Measurements from ENCODE around the gene SS18L1.
A peak's percentile ranks its signal among the peaks of the same experiment; 100 is the strongest.

Gene SS18L1

DNA sequence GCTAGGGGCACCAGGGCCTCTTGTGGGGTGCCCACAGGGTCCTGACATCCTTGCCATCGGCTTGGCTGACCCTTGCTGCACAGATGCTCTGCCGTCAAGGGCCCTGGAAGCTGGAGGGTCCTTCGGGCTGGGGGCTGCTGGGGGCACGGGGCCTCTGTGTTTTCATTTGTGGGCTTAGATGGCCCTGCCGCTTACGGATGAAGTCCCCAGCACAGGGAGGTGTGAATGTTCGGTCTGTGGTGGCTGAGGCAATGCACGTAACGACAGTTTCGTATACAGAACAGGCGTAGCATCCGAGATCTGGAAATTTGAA, 14.5 kb downstream of the SS18L1 start:
- DNase-seq = no peak

DNA sequence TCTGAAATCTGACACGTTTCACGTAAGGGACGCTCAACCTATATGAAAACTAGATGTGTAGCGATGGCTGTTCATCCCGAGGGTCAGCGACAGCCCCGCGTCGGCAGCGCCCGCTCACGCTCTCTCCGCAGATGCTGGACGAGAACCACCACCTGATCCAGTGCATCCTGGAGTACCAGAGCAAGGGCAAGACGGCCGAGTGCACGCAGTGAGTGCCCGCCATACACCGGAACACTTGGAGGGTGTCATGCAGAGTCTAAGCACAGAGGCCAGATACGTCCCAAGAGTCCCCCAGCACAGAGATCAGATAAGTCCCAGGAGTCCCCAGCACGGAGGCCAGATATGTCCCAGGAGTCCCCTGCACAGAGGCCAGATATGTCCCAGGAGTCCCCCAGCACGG, 15.0 kb downstream of the SS18L1 start:
- DNase-seq = no peak

DNA sequence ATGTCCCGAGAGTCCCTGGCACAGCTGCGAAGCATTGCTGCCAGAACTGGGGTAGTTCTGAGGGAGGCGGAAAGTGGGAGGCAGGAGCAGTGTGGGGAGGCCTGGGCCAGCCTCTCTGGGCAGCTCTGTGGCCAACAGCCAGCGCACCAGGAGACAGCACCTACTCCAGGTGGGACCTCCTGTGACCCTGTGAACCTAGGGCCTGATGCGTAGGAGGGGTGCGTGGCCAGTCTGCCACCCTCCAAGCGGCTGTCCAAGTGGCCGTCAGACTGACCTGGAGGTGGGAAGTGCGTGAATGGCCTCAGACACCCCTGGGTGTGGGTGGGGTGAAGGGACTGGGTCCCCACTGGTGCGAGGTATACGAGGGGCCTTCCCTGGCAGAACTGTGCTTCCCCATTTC, 15.5 kb downstream of the SS18L1 start:
- no peak for DNase-seq

DNA sequence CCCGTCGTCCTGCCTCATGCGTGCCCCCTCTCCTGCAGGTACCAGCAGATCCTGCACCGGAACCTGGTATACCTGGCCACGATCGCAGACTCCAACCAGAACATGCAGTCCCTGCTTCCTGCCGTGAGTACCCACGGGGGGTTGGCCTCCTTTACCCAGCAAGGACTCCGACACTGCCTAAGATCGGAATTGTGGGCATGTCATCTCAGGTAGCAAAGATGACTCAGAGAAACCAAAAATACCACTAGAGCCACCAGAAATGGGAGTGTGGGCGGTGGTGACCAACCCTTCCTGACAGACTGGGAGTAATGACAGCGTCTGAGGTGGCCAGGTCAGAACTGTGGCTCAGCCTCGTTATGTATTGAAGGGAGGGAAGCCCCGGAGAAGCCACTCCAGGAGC, 16.3 kb downstream of the SS18L1 start:
- DNase-seq = no peak

DNA sequence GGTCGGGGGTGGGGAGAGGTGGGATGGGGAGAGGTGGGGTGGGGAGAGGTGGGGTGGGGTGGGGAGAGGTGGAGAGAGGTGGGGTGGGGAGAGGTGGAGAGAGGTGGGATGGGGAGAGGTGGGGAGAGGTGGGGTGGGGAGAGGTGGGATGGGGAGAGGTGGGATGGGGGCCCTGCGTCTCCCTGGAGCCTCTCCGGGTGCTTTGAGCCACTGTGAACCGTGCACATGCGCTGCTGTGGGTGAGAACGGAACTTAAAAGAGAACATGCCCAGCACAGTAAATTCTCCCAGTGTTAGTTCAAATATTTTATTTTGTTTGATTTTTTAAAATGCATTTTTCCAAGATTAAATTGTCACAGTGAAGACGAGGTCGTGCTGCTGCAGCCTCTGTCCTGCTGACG, 16.7 kb downstream of the SS18L1 start:
- no peak for DNase-seq

DNA sequence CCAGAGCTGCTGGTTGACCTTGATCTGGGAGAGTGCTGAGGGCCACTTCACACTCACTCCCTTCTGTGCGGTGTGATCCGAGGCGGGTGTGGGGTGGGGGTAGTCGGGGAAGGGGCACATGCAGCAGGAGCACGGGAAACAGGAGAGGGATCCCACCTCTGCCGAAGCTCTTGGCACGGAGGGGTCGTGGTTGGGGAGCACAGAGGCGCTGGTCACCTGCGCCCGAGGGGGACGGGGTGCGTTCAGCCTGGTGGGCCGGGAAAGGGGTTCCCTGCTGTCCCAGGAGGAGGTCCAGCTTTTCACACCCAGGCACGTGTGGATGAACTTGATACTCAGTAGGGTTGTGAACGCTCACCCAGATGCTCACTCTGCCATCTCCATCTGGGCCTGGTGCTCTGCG, 17.3 kb downstream of the SS18L1 start:
- DNase-seq = no peak

DNA sequence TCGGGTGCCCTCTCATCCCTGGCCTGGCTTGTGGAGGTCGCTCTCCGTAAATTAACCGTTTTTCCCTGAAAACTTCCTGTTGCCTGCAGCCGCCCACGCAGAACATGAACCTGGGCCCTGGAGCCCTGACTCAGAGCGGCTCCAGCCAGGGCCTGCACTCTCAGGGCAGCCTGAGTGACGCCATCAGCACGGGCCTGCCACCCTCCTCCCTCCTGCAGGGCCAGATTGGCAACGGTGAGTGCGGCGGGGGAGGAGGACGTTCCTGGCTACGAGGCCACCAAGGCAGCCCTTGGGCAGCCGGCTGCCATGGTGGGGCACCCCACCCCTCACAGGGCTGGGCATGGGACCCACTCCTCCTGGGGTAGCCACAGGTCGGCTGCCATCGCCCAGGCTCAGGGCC, 17.8 kb downstream of the SS18L1 start:
- DNase-seq = no peak

DNA sequence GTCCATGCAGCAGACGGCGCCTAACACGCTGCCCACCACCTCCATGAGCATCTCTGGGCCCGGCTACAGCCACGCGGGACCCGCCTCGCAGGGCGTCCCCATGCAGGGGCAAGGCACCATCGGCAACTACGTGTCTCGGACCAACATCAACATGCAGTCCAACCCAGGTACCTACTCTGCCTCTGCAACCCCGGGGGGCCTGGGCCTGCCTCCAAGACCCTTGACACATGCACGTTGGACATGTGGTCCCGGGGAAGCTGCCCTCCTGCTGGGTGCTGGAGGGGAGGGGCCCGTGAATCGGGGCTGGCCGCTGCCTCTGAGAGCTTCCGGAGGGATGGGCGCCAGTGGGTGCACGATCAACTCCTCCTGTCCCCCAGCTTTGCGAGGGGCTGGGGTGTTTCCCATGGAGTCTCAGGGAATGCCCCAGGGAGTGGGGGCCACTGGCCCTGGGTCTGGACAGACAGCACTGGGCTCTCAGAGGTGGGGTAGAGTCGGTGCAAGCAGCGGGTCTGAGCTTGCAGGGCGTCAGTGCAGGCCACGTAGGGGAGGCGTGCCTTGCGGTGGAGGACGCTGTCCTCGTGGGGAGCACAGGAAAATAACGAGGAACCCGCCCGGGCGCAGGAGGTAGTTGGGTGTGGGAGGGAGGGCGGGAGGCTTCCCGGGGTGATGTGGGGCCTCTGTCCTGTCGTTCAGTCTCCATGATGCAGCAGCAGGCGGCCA, 19.4 kb downstream of the SS18L1 start:
- no peak for DNase-seq

DNA sequence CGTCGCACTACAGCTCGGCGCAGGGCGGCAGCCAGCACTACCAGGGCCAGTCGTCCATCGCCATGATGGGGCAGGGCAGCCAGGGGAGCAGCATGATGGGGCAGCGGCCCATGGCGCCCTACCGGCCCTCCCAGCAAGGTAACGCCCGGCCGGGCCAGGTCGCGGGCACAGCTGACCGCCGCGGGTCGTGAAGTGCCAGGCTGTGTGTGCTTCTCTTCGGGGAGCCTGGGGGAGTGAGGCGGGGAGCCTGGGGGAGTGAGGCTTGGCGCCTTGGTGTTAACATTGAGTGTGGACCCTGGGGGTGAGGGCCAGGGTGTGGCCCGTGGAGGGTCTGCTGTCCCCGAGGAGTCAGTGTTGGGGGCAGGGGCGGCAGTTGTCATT, 19.9 kb downstream of the SS18L1 start:
- DNase-seq = no peak

DNA sequence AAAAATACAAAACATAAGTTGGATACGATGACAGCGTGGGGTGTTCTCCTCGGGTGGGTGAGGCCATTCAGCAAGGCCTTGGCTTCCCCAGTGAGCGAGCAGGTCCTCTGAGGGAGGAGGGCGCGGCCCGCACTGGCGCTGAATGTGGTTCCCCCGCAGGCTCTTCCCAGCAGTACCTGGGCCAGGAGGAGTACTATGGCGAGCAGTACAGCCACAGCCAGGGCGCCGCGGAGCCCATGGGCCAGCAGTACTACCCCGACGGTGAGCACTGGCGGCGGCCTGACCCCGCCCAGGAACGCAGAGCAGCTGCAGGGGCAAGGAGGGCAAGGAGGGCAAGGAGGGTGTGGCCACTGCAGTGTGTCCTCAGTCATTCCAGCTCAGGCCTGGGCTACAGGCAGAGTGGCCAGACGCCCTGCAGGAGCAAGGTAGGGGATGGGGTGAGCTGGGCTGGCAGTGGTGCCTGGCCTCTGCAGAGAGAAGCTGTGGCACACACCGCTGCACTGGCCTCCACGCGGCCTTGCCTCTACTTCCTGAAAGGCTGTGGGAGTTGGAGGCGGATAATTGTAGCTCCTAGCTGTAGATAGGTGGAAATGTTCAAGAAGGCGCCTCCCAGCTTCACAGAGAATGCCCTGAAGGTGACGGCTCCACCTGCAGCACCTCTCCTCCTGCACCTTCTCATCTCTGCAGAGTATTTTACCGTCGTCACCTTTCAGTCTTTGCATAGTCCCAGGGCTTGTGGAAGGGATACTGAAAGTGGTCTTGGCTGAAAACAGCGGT, 20.6 kb downstream of the SS18L1 start:
- DNase-seq = no peak

DNA sequence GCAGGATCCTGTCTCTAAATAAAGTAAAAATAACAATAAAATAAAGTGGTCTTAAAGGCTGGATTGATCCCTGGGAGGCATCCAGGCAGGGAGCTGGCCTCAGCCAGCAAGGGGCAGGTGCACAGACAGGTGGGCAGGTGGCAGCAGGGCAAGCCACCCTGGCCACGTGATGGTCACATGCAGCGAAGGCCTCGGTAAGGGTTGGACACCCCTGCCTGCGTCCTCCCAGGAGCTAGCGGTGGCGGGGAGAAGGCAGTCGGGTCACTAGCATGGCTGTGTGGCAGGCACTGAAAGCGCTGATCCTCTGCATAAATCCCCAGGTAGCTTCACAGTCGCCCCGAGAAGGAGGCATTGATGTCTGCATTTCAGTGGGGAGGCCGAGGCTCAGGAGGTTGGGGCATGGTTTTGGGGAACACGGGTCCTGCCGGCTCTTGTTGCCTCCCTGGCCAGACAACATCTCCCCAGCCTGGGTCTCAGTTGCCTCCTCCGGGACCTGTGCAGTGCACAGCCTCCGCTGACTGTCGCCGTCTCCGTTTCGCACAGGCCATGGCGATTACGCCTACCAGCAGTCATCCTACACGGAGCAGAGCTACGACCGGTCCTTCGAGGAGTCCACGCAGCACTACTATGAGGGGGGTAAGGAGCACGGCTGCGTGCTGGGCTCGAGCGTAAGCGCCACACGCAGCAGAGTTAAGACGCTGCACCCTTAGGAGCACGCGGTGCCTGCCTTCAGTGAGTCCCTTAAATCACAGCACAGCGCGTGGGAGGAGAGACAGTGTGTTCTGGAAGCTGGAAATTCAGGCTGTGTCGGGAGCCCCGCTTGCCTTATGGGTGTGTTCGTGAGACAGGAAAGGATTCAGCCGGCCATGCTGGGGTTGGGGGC, 21.6 kb downstream of the SS18L1 start:
- no peak for DNase-seq

DNA sequence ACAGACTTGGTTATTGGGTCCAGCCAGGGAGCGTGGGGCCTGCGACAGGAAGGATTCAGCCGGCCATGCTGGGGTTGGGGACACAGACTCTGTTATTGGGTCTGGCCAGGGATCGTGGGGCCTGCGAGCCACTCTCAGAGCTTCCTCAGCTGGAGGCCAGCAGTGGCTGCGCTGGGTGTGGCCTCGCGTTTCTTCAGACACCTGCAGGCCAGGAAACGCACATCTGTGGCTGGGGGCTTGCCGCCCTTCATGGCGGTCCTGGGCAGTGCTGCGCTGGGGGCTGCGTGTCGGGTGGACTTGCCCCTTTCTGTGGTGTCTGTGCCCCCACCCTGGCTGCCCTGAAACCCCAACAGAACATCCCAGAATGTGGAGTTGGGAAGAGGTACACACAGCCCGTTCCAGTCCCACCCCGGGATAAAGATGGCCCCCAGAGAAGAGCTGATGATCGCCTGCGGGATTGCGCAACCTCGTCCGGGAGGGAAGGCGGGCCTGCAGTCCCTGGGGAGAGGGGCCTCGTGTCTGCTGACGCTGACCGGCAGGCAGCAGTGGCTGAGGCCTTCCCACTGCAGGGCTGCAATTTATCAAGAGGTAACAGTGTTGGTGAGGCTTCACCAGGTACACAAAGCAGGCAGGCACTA, 22.3 kb downstream of the SS18L1 start:
- DNase-seq = no peak

DNA sequence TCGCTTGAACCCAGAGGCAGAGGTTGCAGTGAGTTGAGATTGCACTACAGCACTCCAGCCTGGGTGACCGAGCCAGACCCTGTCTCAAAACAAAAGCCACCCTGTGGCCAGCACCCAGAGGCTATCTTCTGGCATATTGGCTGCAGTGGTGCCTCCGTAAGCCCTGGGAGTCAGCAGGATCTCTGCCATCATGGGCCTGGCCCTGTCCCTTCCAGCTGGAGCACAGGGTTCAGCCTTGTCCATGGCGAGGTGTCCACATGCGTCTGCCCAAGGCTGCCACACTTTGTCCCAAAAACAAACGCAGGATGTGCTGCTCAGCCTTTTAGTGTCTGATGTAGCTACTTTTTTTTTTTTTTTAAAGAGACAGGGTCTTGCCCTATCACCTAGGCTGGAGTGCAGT, 23.9 kb downstream of the SS18L1 start:
- DNase-seq = no peak

DNA sequence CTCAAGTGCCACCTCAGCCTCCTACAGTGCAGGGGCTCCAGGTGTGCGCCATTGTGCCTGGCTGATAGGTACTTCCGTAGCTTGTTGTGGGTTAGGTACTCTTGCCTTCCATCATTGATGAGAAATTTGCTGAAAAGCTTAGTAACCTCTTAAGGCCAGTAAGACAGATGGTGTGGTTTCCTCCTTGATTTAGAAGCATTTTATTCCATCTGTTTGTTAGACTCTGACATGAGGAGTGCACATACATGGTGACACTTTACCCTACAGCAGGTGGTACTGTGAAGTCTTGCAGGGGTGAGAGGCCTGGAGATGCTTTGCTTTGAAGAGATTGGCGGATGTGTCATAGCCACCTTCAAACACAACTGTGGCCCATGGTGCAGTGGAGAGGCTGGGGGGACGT, 24.5 kb downstream of the SS18L1 start:
- peak; percentile 22 for DNase-seq

DNA sequence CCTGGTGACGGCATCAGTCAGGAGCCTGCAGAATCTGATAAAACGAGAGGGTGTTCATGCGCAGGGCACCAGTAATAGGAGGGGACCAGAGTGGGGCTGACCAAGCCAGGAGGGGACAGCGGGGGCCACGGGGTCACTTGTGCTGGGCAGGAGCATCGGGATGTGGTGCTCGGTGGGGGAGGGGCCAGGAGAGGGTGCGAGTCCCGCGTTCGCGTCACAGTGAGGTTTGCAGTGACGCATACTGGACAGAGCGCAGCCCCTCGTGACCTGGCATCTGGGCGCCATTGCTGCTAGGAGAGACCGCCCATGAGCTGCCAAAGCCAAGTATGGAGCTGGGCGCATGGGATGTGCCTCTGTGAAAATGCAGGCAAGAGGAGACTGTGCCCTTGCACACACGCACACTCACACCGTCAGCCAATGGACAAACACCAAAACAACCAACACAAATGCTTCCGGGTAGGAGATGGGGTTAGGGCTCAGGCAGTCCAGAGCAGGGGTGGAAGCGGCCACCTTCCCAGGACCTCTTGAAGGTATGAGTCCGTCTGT, 25.4 kb downstream of the SS18L1 start:
- DNase-seq = no peak

DNA sequence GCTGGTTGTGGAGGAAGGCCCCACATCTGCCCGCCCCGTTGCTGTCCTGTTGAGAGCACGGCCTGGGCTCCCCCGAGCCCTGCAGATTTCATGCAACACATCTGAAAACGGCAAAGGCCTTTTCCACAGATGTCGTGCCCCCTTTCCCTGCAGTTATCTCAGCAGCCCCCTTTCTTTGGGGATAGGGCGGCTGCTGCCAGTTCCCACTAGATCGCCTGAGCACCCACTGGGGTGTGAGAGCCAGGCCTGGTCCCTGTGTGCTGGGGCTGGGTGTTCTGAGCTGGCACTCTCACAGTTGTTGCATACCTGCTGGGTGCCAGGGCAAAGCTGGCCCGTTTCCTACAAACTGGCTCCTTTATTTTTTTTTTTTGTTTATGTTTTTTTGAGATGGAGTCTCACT, 27.0 kb downstream of the SS18L1 start:
- no peak for DNase-seq

DNA sequence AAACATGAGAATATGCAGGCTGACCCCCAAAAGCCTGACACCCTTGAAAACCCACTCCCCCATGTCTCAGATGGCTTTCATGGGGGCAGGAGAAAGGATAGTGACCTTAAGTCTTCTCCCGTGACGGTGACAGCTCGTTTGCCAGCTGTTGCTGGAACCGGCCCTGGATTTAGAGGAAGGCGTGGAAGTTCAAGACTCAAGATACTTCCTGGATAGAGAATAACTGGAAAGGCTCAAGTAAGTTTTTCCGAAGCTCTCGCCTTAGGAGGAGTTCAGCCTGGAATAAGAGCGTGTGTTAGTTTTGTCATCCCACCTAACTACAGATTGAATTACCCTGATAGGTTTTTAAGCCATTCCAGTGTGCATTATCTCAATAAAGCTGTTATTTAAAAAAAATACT, 27.7 kb downstream of the SS18L1 start:
- DNase-seq = no peak

DNA sequence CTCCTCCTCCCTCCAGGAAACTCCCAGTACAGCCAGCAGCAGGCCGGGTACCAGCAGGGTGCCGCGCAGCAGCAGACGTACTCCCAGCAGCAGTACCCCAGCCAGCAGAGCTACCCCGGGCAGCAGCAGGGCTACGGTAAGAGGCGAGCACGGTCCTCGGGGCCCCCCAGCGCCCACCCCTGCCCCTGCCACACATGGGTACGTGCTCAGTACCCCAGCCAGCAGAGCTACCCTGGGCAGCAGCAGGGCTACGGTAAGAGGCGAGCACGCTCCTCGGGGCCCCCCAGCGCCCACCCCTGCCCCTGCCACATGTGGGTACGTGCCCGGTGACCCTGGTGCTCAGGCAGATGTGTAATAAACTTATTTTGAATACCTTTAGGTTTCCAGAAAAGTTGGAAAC, 29.1 kb downstream of the SS18L1 start:
- DNase-seq = no peak

DNA sequence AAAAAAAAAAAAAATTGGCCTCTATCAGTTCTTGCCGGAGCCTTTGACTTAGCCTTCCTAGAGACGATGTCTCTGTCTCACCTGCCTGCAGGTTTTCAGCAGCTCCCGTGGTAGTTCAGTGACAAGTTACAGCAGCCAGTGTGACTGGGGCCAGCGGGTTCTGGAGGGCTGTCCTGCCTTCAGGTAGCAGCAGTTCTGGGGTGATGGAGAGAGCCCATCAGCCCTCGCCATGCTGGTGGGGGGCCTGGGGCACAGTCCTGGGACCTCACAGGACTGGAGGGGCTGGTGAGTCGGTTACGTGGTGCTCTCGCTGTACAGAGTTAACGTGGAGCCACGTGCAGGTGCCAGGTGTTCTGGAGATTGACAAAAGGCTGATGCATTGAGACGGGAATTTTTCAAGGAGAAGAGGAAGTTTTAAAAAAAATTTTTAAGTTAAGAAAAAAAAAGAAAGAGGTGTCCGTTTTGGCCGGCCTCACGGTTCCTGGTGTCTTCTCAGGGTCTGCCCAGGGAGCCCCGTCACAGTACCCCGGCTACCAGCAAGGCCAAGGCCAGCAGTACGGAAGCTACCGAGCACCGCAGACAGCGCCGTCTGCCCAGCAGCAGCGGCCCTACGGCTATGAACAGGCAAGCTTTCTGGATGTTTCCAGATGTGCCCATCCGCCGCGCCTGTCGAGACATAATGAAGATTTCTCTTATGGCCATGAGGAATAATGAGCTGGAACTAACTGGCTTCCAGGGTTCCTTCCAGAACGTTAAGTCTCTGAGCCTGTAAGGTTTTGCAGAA, 30.6 kb downstream of the SS18L1 start:
- no peak for DNase-seq

DNA sequence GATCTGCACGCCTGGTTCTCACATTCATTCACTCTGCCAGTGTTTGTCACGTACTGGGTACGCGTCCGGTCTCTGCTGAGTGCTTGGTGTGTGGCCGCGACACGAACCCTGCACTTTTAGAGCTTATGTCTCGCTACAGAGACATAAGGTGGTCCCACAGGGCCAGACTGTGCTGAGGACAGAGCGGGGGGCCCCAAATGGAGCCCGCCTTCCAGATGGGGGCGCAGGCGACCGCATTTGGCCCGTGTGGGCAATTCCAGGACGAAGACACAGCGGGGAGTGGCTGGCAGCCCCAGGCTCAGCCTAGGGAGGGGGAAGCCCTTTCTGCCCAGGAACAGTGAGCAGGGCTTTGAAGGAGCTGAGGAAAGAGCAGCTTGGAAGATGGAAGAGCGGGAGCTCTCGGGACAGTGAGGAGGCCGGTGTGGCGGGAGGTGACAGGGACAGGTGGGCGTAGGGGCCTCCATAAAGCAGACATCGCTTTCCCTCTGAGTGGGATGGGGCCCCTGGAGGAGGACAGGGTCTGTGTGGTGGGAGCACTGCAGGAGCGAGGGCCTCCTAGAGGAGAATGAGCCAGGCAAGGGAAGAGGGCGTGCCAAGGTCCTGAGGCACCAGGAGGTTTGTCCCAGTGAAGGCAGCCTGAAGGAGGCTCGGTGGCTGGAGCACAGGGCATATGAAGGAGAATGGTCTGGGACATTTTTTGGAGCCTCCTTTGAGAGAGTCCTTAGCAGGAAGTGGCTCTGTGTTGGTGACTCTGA, 31.5 kb downstream of the SS18L1 start:
- DNase-seq = no peak

DNA sequence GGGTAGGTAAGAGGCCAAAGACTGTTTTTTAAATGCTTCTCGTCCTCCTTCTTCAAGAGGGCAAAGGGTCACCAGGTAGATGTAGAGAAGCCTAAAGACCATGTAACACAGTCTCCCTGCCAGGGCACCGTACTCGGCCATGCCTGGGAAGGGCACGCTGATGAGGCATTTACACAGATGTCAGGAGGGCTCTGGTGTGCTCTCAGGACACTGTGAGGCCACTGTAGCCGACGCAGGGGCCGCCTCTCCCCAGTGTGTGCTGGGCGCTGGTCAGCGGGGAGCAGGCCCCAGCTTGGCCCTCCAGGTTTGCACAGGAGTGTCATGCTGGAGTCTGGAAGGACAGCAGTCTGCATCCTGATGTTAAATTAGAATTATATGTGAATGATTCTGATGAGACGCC, 32.1 kb downstream of the SS18L1 start:
- DNase-seq = no peak

DNA sequence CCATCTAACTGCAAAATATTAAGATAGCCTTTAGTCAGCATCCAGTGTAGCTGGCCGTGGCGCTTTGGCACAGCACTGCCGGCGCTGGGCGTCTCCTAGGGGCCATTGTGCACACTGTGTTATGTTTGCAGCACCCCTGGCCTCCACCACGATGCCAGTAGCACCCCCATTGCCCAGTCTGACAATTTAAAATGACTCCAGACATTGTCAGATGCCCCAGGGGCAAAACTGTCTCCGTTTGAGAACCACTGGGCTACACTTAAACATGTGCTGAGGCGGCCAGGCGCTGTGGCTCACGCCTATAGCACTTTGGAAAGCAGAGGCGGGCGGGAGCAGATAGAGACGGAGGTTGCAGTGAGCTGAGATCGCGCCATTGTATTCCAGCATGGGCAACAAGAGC, 33.3 kb downstream of the SS18L1 start:
- DNase-seq = no peak
